Upper lobe of left lung (tissue), 4 donors: ENCODE data around the gene TP63.

ENCODE experiments used
- CTCF ChIP-seq, 6 experiments: fragments of 450-650 bp in 4 of 6; fragments of 200-600 bp in 2 of 6; sonication (generic) in 2 of 6; IDR thresholded peaks; one replicate each; pipeline ENCODE4 v1.5.1; 2016 to 2019; ENCODE audit warnings: antibody characterized with exemption in 6 of 6
- EP300 ChIP-seq, 4 donors: sonication (generic); formaldehyde crosslinking; IDR thresholded peaks; one replicate each; pipeline ENCODE4 v1.5.1; 2017; ENCODE audit warnings: antibody characterized with exemption in 4 of 4, control low read depth in 2 of 4
- POLR2AphosphoS5 ChIP-seq, 2 donors: sonication (generic); formaldehyde crosslinking; IDR thresholded peaks; one replicate each; pipeline ENCODE4 v1.5.1; 2017; ENCODE audit warnings: antibody characterized with exemption in 2 of 2

DNA sequence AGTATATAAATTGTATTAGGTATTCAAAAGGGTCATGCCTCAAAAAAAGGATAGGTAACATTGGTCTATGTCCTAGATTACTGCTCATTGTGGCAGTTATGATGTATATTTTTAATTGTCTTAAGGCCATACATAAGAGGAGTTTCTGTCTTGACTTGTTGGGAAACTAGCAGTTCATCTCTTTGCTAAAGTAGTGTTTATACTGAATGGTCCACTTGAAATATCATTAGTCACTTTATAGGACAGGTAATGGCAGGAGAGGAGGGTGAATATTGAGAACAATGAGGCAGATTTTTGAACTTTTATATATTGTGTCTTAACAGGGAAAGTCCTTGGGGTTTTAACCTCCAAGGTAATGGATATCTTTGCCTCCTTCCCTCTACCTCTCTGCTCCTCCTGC lies 58.4 kb downstream of the TP63 start:
- TF ChIP-seq EP300 (IDR thresholded peaks at IDR 0.05), result no peak
- TF ChIP-seq CTCF (IDR thresholded peaks at IDR 0.05), result no peak
- no peak for TF ChIP-seq POLR2AphosphoS5 (IDR thresholded peaks at IDR 0.05)
